Lower leg skin (tissue), 3 donors: ENCODE data around the gene SVBP.

Source experiments
- POLR2A ChIP-seq, 2 donors: fragments of 450-650 bp; IDR thresholded peaks; one replicate each; pipeline ENCODE4 v1.6.1; 2016 to 2017; ENCODE audit warnings: antibody characterized with exemption in 2 of 2, mild to moderate bottlenecking in 1 of 2, moderate library complexity in 1 of 2
- TF ChIP-seq, protein P1 (sequence below), 3 donors: fragments of 450-650 bp; IDR thresholded peaks; one replicate each; pipeline ENCODE4 v1.5.1; 2016; ENCODE audit warnings: antibody characterized with exemption in 3 of 3, mild to moderate bottlenecking in 3 of 3, moderate library complexity in 2 of 3

DNA sequence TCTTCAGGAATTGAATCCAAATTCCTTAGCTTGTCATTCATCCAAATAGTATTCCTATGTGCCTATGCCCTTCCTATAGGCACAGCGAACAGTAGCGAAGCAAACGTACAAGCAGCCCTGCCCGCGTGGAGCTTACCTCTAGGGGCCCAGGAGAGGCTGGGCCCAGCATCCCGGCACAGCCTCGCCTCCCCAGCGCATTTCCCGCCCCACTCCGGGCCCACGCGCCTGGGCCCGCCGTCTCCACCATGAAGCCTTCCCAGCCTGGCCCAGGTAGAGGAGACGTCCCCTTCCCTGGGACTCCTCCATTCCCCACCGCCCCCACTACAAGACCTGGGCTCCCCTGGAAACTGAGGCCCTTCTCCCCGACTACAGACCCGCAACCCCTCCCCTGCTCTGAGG, 32.7 kb downstream of the SVBP start:
- TF ChIP-seq, protein P1, sequence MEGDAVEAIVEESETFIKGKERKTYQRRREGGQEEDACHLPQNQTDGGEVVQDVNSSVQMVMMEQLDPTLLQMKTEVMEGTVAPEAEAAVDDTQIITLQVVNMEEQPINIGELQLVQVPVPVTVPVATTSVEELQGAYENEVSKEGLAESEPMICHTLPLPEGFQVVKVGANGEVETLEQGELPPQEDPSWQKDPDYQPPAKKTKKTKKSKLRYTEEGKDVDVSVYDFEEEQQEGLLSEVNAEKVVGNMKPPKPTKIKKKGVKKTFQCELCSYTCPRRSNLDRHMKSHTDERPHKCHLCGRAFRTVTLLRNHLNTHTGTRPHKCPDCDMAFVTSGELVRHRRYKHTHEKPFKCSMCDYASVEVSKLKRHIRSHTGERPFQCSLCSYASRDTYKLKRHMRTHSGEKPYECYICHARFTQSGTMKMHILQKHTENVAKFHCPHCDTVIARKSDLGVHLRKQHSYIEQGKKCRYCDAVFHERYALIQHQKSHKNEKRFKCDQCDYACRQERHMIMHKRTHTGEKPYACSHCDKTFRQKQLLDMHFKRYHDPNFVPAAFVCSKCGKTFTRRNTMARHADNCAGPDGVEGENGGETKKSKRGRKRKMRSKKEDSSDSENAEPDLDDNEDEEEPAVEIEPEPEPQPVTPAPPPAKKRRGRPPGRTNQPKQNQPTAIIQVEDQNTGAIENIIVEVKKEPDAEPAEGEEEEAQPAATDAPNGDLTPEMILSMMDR (IDR thresholded peaks at IDR 0.05): no peak
- TF ChIP-seq POLR2A (IDR thresholded peaks at IDR 0.05): no peak
